ENCODE results near the gene MTOR.

DNA sequence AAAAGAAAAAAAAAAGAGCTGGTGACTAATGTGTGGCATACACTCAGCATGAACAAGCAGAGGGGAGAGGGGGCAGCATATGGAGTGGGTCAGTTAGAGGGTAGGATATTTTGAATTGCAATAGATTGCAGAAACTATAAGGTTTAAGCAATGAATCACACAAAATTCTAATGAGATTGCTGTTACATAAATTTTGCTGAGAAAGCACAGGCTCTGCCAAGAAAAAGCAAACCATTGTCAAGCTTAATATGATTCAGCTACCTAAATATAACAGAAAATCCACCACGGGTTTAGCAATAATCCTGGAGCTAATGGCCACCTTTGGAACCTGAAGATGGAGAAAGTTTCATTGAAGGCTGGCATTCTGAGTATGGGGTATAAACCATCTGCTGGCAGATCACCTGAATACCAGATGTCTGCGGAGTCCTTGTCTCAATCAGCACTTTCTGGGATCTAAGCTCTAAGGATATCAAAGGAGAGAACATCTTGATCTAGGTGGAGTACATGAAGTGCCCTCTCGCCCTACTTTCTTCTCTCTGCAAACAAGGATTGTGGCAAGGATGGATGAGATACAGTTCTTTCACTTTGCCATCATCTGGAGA, 103.5 kb downstream of the MTOR start:
- TF ChIP-seq, protein P1, sequence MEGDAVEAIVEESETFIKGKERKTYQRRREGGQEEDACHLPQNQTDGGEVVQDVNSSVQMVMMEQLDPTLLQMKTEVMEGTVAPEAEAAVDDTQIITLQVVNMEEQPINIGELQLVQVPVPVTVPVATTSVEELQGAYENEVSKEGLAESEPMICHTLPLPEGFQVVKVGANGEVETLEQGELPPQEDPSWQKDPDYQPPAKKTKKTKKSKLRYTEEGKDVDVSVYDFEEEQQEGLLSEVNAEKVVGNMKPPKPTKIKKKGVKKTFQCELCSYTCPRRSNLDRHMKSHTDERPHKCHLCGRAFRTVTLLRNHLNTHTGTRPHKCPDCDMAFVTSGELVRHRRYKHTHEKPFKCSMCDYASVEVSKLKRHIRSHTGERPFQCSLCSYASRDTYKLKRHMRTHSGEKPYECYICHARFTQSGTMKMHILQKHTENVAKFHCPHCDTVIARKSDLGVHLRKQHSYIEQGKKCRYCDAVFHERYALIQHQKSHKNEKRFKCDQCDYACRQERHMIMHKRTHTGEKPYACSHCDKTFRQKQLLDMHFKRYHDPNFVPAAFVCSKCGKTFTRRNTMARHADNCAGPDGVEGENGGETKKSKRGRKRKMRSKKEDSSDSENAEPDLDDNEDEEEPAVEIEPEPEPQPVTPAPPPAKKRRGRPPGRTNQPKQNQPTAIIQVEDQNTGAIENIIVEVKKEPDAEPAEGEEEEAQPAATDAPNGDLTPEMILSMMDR (IDR thresholded peaks at IDR 0.05), result no peak
- TF ChIP-seq POLR2AphosphoS5 (IDR thresholded peaks at IDR 0.05) (peak in 1 of 3 donors; percentile 1), POLR2A (IDR thresholded peaks at IDR 0.05) (no peak)

All from stomach (tissue), 4 donors.